ENCODE data around the gene PDE10A.
"Not testable (repeated sequence)": the region's sequence is repeated elsewhere in the genome, so short reads cannot be mapped to it uniquely, and the experiment has no call there.

Gene PDE10A

GRCh38 chr6:165469483-165469882 lies 193.6 kb downstream of the PDE10A start:
- ATAC-seq (no peak), DNase-seq (no peak)

- DNase-seq (no peak), ATAC-seq (no peak)
Observed at GRCh38 chr6:165468340-165469235, 194.5 kb downstream of the PDE10A start.

- not testable (repeated sequence) for ATAC-seq, DNase-seq
Observed at GRCh38 chr6:165463499-165463898, 199.5 kb downstream of the PDE10A start.

- DNase-seq, ATAC-seq: not testable (repeated sequence)
Observed at GRCh38 chr6:165459605-165460301, 203.3 kb downstream of the PDE10A start.

- ATAC-seq (no peak), DNase-seq (no peak)
Observed at GRCh38 chr6:165458134-165458533, 204.9 kb downstream of the PDE10A start.

- no peak for DNase-seq
- ATAC-seq = no peak
Observed at GRCh38 chr6:165456286-165456685, 206.8 kb downstream of the PDE10A start.

GRCh38 chr6:165455488-165455887 lies 207.6 kb downstream of the PDE10A start:
- DNase-seq (no peak), ATAC-seq (no peak)

GRCh38 chr6:165453395-165453794 lies 209.6 kb downstream of the PDE10A start:
- no peak for DNase-seq
- no peak for ATAC-seq

GRCh38 chr6:165451838-165452237 lies 211.2 kb downstream of the PDE10A start:
- ATAC-seq (no peak), DNase-seq (no peak)

GRCh38 chr6:165448210-165448609 lies 214.8 kb downstream of the PDE10A start:
- no peak for ATAC-seq
- DNase-seq = no peak

- ATAC-seq (no peak), DNase-seq (no peak)
Observed at GRCh38 chr6:165447141-165447540, 215.9 kb downstream of the PDE10A start.

GRCh38 chr6:165446331-165446730 lies 216.7 kb downstream of the PDE10A start:
- ATAC-seq = no peak
- no peak for DNase-seq

GRCh38 chr6:165443462-165443861 lies 219.6 kb downstream of the PDE10A start:
- ATAC-seq = no peak

GRCh38 chr6:165441181-165441580 lies 221.9 kb downstream of the PDE10A start:
- ATAC-seq = no peak
- no peak for DNase-seq

More at GRCh38 chr6:165443462-165443861, 219.6 kb downstream of the PDE10A start:
- no peak for DNase-seq

- ATAC-seq (no peak), DNase-seq (no peak)
Observed at GRCh38 chr6:165439928-165440554, 223.0 kb downstream of the PDE10A start.

- DNase-seq = no peak
- ATAC-seq = no peak
Observed at GRCh38 chr6:165426892-165427291, 236.1 kb downstream of the PDE10A start.

- no peak for ATAC-seq
Observed at GRCh38 chr6:165422192-165422591, 240.8 kb downstream of the PDE10A start.

GRCh38 chr6:165417278-165417865 lies 245.7 kb downstream of the PDE10A start:
- no peak for ATAC-seq
- DNase-seq = no peak

More at GRCh38 chr6:165422192-165422591, 240.8 kb downstream of the PDE10A start:
- DNase-seq = no peak

GRCh38 chr6:165404697-165405096 lies 258.3 kb downstream of the PDE10A start:
- no peak for DNase-seq

GRCh38 chr6:165404296-165404695 lies 258.7 kb downstream of the PDE10A start:
- no peak for ATAC-seq
- DNase-seq = no peak

More at GRCh38 chr6:165404697-165405096, 258.3 kb downstream of the PDE10A start:
- ATAC-seq = no peak

GRCh38 chr6:165403006-165403595 lies 259.9 kb downstream of the PDE10A start:
- DNase-seq (no peak), ATAC-seq (no peak)

GRCh38 chr6:165401092-165401491 lies 261.9 kb downstream of the PDE10A start:
- ATAC-seq (no peak), DNase-seq (no peak)

All from stimulated activated naive CD8-positive, alpha-beta T cell treated with anti-CD3 and anti-CD28 coated beads, Interleukin-15, Interleukin-2, amounts not matched to agents 100 U/mL and 50 U/mL, for 24 hours (primary cell).